ENCODE data around the gene PIAS2. TPM values are rescaled to one million over a fixed set of nuclear protein-coding genes. Genes with fewer than 3 reads are reported as not detected.

Gene PIAS2
- total RNA-seq, 4 donors from 2014 or later: 12.1 to 42.7 (median 16.9) TPM

- DNase-seq (ENCODE audit: low spot score in 2 of 2): no peak
- TF ChIP-seq POLR2A (IDR thresholded peaks at IDR 0.05) (no peak), CTCF (IDR thresholded peaks at IDR 0.05) (no peak), POLR2AphosphoS5 (IDR thresholded peaks at IDR 0.05) (no peak), EP300 (IDR thresholded peaks at IDR 0.05) (no peak)
- 100% methylated on average over 1 of the region's 1 CpG for WGBS
Measured at GRCh38 chr18:46920653-46921052, 3.3 kb upstream of the PIAS2 start.

GRCh38 chr18:46920067-46920466, 2.8 kb upstream of the PIAS2 start:
- no peaks in the 10 kb centered on the region for H3K36me3 ChIP-seq
- H3K27ac ChIP-seq: no peak overlapping the region
- H3K9me3 ChIP-seq: no peaks in the 10 kb centered on the region
- no peaks in the 10 kb centered on the region for H3K27me3 ChIP-seq
- no peak for DNase-seq (ENCODE audit: low spot score in 2 of 2)
- no peak overlapping the region for H3K4me3 ChIP-seq
- TF ChIP-seq EP300 (IDR thresholded peaks at IDR 0.05) (no peak), CTCF (IDR thresholded peaks at IDR 0.05) (no peak), POLR2AphosphoS5 (IDR thresholded peaks at IDR 0.05) (no peak), POLR2A (IDR thresholded peaks at IDR 0.05) (no peak)
- 67% methylated on average over 2 of the region's 2 CpGs for WGBS
- peaks cover 20% of the 10 kb centered on the region for H3K4me1 ChIP-seq

More at GRCh38 chr18:46920653-46921052, 3.3 kb upstream of the PIAS2 start:
- Histone ChIP-seq H3K27me3 (no peaks in the 10 kb centered on the region), H3K9me3 (no peaks in the 10 kb centered on the region), H3K4me1 (peaks cover 14% of the 10 kb centered on the region), H3K27ac (no peak overlapping the region), H3K36me3 (no peaks in the 10 kb centered on the region), H3K4me3 (no peak overlapping the region)

- Histone ChIP-seq H3K27me3 (no peaks in the 10 kb centered on the region), H3K4me1 (peaks cover 21% of the 10 kb centered on the region), H3K27ac (peak overlapping the region; percentile 92), H3K9me3 (no peaks in the 10 kb centered on the region), H3K36me3 (no peaks in the 10 kb centered on the region), H3K4me3 (peak overlapping the region; percentile 85)
- TF ChIP-seq EP300 (IDR thresholded peaks at IDR 0.05): no peak
- no peak for TF ChIP-seq POLR2AphosphoS5 (IDR thresholded peaks at IDR 0.05)
- TF ChIP-seq CTCF (IDR thresholded peaks at IDR 0.05): no peak
- no peak for TF ChIP-seq POLR2A (IDR thresholded peaks at IDR 0.05)
- 29% methylated on average over 33 of the region's 33 CpGs for WGBS
- no peak for DNase-seq (ENCODE audit: low spot score in 2 of 2)
Measured at GRCh38 chr18:46917803-46918600, 695 bp upstream of the PIAS2 start.

- peak in 1 of 2 donors; percentile 65 for DNase-seq (ENCODE audit: low spot score in 2 of 2)
- Histone ChIP-seq H3K36me3 (no peaks in the 10 kb centered on the region), H3K27me3 (no peaks in the 10 kb centered on the region), H3K4me1 (peaks cover 21% of the 10 kb centered on the region), H3K27ac (peak overlapping the region; percentile 92), H3K4me3 (peak overlapping the region; percentile 85), H3K9me3 (no peaks in the 10 kb centered on the region)
- WGBS: under 1% methylated on average over 13 of the region's 21 CpGs
- no peak for TF ChIP-seq EP300 (IDR thresholded peaks at IDR 0.05)
- no peak for TF ChIP-seq POLR2A (IDR thresholded peaks at IDR 0.05)
- TF ChIP-seq POLR2AphosphoS5 (IDR thresholded peaks at IDR 0.05): no peak
- no peak for TF ChIP-seq CTCF (IDR thresholded peaks at IDR 0.05)
Measured at GRCh38 chr18:46916551-46917107, 678 bp downstream of the PIAS2 start.

GRCh38 chr18:46915800-46916550, 1.3 kb downstream of the PIAS2 start:
- WGBS: 25% methylated on average over 12 of the region's 12 CpGs
- no peaks in the 10 kb centered on the region for H3K36me3 ChIP-seq
- peaks cover 21% of the 10 kb centered on the region for H3K4me1 ChIP-seq
- no peaks in the 10 kb centered on the region for H3K9me3 ChIP-seq
- H3K4me3 ChIP-seq: peak overlapping the region; percentile 85
- no peaks in the 10 kb centered on the region for H3K27me3 ChIP-seq
- TF ChIP-seq POLR2AphosphoS5 (IDR thresholded peaks at IDR 0.05) (no peak), POLR2A (IDR thresholded peaks at IDR 0.05) (no peak), EP300 (IDR thresholded peaks at IDR 0.05) (no peak), CTCF (IDR thresholded peaks at IDR 0.05) (no peak)
- no peak overlapping the region for H3K27ac ChIP-seq
- no peak for DNase-seq (ENCODE audit: low spot score in 2 of 2)

Data from suprapubic skin (tissue), 4 donors.